Calu3 (cell line): ENCODE results near the gene CRLF1. TPM values are rescaled to one million over a fixed set of nuclear protein-coding genes. Genes with fewer than 3 reads are reported as not detected.

ENCODE experiments used
- BruUV-seq: library from RNA; stranded (reverse); fragments of 400-500 nt; replicated peaks from 2 replicates; lab custom pipeline; 2021; lab: Mats Ljungman, UMichigan
- CTCF ChIA-PET: fragments of 300-600 bp; sonication (Branson Sonifier 250); formaldehyde crosslinking; loops from one replicate; lab custom pipeline; 2022; ENCODE audit warnings: antibody characterized with exemption; lab: Charles Lee
- DNase-seq: peaks from one replicate; pipeline ENCODE4 v3.0.0; 2022
- H3K27ac Mint-ChIP-seq: one replicate; pipeline ENCODE4 v1.8.0; 2022; ENCODE audit warnings: mixed read lengths; ENCODE audit not compliant: unreplicated experiment
- H3K27me3 Mint-ChIP-seq: one replicate; pipeline ENCODE4 v1.8.0; 2022; ENCODE audit warnings: mixed read lengths; ENCODE audit not compliant: unreplicated experiment
- H3K36me3 Mint-ChIP-seq: one replicate; pipeline ENCODE4 v1.8.0; 2022; ENCODE audit warnings: mild to moderate bottlenecking, moderate library complexity, mixed read lengths; ENCODE audit not compliant: insufficient read depth, unreplicated experiment
- H3K4me1 Mint-ChIP-seq: one replicate; pipeline ENCODE4 v1.8.0; 2022; ENCODE audit warnings: mild to moderate bottlenecking, low read depth, mixed read lengths; ENCODE audit not compliant: unreplicated experiment
- H3K4me3 Mint-ChIP-seq: one replicate; pipeline ENCODE4 v1.8.0; 2022; ENCODE audit warnings: mild to moderate bottlenecking, low read depth, moderate library complexity, mixed read lengths; ENCODE audit not compliant: unreplicated experiment
- H3K9me3 Mint-ChIP-seq: one replicate; pipeline ENCODE4 v1.8.0; 2022; ENCODE audit warnings: low read depth, mixed read lengths; ENCODE audit not compliant: unreplicated experiment
- intact Hi-C: fragments of 100-400 bp; cut with micrococcal nuclease; formaldehyde crosslinking; loops from one replicate; pipeline ENCODE4 v1.10.0; 2022; ENCODE audit not compliant: unreplicated experiment
- total RNA-seq: library from RNA; stranded (reverse); gene quantifications from 2 replicates; pipeline ENCODE4 v1.2.3, GENCODE V29; 2022
- TF ChIP-seq, protein P1 (sequence below): fragments of 200-600 bp; IDR thresholded peaks from one replicate; pipeline ENCODE4 v1.8.0; 2022; ENCODE audit warnings: antibody characterized with exemption; ENCODE audit not compliant: unreplicated experiment

The CRLF1 gene
- total RNA-seq, 1 experiment from 2014 or later: not detected

DNA sequence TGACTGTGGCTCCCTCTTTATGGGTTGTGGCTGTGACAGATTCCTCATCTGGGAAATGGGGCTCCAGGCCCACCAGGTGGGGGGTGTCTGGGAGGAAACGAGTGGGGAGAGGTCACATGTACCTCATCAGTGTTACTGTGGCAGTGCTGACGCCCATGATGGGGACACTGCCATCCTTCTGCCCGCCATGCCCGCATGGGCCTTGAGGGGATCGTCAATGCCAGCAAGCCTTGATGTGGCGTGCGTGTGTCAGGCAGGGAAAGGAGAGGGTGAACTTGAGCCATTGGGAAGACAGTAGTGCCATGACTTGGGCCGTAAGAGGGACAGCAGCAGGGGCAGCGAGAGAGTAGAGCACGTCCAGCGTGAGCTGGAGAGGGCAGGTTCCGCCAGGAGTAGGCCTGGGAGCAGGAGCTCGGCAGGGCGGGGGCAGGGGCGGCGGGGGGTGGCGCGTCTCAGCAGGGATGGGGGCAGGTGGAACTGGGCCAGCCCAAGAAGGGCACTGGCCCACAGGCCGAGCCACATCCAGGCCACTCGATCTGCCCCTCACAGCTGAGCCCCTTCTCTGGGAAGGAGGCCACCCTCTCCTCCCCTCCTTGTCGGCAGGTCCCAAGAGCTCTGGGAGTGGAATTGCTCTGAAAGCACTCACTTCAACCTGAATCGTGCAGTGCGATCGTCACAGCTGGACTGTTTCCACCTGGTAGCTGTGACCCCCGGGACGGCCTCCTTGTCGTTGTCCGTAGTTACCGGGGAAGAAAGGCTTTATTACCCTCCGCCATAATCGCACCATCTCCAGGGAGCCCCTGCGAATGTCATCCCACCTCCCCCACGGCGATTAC lies 40.2 kb upstream of the CRLF1 start:
- Mint-ChIP-seq H3K9me3 (no peaks in the 10 kb centered on the region), H3K36me3 (peaks cover 4% of the 10 kb centered on the region), H3K4me1 (no peaks in the 10 kb centered on the region), H3K27ac (no peak overlapping the region), H3K4me3 (no peak overlapping the region), H3K27me3 (no peaks in the 10 kb centered on the region)
- intact Hi-C loops: no loop called here
- no TSS peak for BruUV-seq
- TF ChIP-seq, protein P1, sequence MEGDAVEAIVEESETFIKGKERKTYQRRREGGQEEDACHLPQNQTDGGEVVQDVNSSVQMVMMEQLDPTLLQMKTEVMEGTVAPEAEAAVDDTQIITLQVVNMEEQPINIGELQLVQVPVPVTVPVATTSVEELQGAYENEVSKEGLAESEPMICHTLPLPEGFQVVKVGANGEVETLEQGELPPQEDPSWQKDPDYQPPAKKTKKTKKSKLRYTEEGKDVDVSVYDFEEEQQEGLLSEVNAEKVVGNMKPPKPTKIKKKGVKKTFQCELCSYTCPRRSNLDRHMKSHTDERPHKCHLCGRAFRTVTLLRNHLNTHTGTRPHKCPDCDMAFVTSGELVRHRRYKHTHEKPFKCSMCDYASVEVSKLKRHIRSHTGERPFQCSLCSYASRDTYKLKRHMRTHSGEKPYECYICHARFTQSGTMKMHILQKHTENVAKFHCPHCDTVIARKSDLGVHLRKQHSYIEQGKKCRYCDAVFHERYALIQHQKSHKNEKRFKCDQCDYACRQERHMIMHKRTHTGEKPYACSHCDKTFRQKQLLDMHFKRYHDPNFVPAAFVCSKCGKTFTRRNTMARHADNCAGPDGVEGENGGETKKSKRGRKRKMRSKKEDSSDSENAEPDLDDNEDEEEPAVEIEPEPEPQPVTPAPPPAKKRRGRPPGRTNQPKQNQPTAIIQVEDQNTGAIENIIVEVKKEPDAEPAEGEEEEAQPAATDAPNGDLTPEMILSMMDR: no peak
- DNase-seq: no peak
- CTCF ChIA-PET: no interaction called here

DNA sequence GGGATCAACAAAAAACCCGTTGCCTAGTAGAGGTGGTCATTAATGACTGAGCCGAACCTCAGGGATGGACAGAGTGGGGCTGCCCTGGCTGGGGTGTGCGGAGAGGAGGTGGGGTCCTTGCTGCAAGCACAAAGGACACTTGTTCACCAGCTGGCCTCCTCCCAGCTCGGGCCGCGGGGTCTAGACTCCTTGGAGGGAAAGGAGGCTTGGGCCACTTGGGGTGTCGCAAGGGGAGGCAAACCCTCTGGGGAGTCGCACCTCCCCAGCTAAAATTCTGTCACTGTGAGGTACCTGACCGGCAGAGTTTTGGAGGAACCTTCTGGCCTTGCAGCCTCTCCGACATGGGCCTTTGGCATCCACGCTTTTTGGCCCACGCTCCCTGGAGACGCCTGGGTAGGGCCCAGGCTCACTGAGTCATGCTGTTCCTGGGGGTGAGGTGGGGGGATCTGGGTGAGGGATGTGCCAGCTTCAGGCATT lies 38.5 kb upstream of the CRLF1 start:
- DNase-seq: no peak
- Mint-ChIP-seq H3K9me3 (no peaks in the 10 kb centered on the region), H3K4me3 (no peak overlapping the region), H3K27ac (no peak overlapping the region), H3K27me3 (no peaks in the 10 kb centered on the region), H3K36me3 (peaks cover 4% of the 10 kb centered on the region), H3K4me1 (no peaks in the 10 kb centered on the region)
- TF ChIP-seq, protein P1: no peak
- CTCF ChIA-PET: no interaction called here
- intact Hi-C loops: no loop called here
- no TSS peak for BruUV-seq

DNA sequence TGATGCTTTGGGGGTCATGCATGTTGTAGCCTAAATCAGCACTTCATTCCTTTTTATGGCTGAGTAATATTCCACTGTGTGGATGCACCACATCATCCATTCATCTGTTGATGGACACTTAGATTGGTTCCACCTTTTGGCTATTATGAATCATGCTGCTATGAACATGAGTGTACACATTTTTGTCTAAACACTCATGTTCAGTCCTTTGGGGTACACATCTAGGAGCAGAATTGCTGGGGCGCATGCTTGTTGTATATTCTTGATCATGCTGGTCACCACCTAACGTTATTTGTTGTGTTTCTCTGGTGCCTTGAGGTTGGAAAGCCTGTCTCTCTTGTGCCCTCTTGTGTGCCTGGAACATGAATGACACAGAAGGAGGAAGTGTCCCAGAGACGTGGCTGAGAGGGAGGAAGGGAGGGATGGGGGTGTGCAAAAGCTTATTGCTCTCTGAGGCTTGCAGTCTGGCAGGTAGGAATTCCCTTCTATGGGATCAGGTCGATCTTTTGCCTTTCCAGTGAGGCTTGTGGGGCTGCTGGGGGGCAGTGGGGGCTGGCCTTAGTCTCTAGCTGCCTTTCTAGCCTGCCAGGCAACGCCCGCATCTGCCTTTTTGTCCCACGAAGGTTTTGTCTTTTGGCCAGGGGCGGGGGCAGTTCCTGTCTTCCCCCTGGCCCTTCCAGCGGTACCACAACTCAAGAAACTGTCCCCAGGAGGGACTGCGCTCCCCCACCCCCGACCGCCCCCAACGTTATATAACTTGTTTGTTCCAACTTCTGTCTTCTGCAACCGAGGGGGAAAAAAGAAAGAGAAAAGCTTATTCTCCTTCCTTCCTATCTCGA lies 37.8 kb upstream of the CRLF1 start:
- Mint-ChIP-seq H3K36me3 (peaks cover 4% of the 10 kb centered on the region), H3K27ac (no peak overlapping the region), H3K9me3 (no peaks in the 10 kb centered on the region), H3K4me1 (no peaks in the 10 kb centered on the region), H3K27me3 (no peaks in the 10 kb centered on the region), H3K4me3 (no peak overlapping the region)
- CTCF ChIA-PET: no interaction called here
- DNase-seq: no peak
- BruUV-seq: no TSS peak
- intact Hi-C loops: no loop called here
- TF ChIP-seq, protein P1: no peak

DNA sequence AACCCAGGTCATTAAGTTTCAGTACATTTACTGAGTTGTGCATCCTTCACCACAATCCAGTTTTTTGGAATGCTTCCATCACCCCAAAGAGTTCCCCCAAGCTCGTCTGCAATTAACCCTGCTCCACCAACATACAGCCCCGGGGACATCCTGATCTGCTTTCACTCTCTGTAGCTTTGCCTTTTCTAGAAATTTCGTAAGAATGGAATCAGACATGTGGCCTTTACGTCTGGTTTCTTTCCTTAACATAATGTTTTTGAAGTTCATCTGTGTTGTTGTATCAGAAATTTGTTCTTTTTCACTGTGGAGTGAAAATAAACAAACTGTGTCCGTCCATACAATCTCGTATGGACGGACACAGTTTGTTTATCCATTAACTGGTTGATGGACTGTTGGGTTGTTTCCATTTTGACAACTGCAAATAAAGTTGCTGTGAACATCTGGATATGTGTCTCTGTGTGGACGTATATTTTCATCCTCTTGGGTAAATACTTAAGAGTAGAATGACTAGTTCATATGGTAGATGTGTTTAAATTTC lies 33.2 kb upstream of the CRLF1 start:
- peaks cover 19% of the 10 kb centered on the region for H3K4me1 Mint-ChIP-seq
- DNase-seq: no peak
- peaks cover 23% of the 10 kb centered on the region for H3K36me3 Mint-ChIP-seq
- no peak overlapping the region for H3K4me3 Mint-ChIP-seq
- TF ChIP-seq, protein P1: no peak
- peaks cover 13% of the 10 kb centered on the region for H3K27me3 Mint-ChIP-seq
- intact Hi-C loops: no loop called here
- CTCF ChIA-PET: no interaction called here
- no peaks in the 10 kb centered on the region for H3K9me3 Mint-ChIP-seq
- BruUV-seq: TSS peak; percentile 28
- H3K27ac Mint-ChIP-seq: no peak overlapping the region
